ENCODE data around the gene SOCS3. TPM values are rescaled to one million over a fixed set of nuclear protein-coding genes. Genes with fewer than 3 reads are reported as not detected.

Gene SOCS3
- total RNA-seq, 1 donor from 2014 or later: 16.9 TPM

DNA sequence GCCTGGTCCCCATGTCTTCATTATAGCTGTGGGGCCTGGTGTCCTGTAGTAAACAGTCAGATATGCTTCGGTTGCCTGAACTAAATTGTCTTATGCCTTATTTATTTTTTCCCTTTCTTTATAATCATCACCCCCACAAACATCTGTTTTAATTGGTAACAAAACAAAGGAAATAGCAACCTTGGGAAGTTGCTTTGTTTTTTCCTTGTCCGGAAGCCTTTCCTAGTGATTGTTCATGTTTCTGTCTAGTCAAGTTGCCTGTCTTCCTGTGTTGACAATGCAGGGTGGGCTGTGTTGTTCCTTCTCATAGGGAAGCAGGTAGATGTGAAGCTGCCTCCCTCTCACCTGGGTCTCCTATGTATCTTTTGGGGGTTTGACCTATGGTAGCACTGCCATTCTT lies 35.3 kb upstream of the SOCS3 start:
- Mint-ChIP-seq H3K4me1 (ENCODE audit: unreplicated experiment) (peaks cover 16% of the 10 kb centered on the region), H3K4me3 (no peak overlapping the region), H3K36me3 (peaks cover 14% of the 10 kb centered on the region), H3K27me3 (no peaks in the 10 kb centered on the region), H3K9me3 (no peaks in the 10 kb centered on the region), H3K27ac (peak overlapping the region; percentile 69)
- TF ChIP-seq, protein P1, sequence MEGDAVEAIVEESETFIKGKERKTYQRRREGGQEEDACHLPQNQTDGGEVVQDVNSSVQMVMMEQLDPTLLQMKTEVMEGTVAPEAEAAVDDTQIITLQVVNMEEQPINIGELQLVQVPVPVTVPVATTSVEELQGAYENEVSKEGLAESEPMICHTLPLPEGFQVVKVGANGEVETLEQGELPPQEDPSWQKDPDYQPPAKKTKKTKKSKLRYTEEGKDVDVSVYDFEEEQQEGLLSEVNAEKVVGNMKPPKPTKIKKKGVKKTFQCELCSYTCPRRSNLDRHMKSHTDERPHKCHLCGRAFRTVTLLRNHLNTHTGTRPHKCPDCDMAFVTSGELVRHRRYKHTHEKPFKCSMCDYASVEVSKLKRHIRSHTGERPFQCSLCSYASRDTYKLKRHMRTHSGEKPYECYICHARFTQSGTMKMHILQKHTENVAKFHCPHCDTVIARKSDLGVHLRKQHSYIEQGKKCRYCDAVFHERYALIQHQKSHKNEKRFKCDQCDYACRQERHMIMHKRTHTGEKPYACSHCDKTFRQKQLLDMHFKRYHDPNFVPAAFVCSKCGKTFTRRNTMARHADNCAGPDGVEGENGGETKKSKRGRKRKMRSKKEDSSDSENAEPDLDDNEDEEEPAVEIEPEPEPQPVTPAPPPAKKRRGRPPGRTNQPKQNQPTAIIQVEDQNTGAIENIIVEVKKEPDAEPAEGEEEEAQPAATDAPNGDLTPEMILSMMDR (conservative IDR thresholded peaks at IDR 0.05): no peak
- DNase-seq (ENCODE audit: extremely low spot score, unreplicated experiment): no peak

DNA sequence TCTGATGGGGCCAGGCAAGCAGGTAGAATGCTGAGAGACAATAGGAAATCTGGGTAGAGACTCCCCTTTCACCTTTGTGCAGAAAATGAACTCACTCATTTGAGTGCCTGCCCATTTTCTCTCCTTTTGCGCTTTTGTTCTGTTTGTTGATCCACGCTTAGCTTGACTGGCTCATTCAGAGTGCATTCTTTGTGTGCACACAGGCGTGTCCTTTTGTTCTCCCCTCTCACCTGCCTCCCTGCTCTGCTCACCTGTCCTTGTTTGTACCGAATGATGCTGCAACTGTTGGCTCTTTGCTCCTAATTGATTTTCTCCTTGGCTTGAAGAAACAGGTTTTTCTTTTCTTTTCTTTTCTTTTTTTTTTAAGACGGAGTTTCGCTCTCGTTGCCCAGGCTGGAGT lies 34.3 kb upstream of the SOCS3 start:
- TF ChIP-seq, protein P1 (conservative IDR thresholded peaks at IDR 0.05): no peak
- Mint-ChIP-seq H3K4me3 (peak overlapping the region; percentile 55), H3K27ac (peak overlapping the region; percentile 25), H3K9me3 (no peaks in the 10 kb centered on the region), H3K27me3 (no peaks in the 10 kb centered on the region), H3K36me3 (peaks cover 11% of the 10 kb centered on the region), H3K4me1 (ENCODE audit: unreplicated experiment) (peaks cover 19% of the 10 kb centered on the region)
- no peak for DNase-seq (ENCODE audit: extremely low spot score, unreplicated experiment)

DNA sequence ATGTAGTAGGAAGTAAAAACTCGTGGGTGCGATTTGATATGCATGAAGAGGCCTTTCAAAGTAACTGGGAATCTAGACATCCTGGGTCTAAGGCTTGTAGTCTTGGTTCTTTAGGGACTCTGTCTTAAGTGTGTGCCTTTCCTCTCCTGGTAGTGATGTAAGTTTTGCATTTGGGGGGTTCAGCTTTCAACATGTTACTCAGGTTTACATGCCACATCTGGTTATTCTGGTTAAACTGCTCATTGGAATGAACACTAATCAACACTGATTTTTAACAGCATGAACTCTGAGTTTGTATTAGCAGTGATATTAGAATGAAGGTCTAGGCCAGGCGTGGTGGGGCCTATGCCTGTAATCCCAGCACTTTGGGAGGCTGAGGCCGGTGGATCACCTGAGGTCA lies 33.7 kb upstream of the SOCS3 start:
- H3K4me1 Mint-ChIP-seq (ENCODE audit: unreplicated experiment): peaks cover 21% of the 10 kb centered on the region
- peaks cover 12% of the 10 kb centered on the region for H3K36me3 Mint-ChIP-seq
- peak overlapping the region; percentile 94 for H3K27ac Mint-ChIP-seq
- H3K27me3 Mint-ChIP-seq: no peaks in the 10 kb centered on the region
- H3K4me3 Mint-ChIP-seq: peak overlapping the region; percentile 44
- no peak for DNase-seq (ENCODE audit: extremely low spot score, unreplicated experiment)
- no peaks in the 10 kb centered on the region for H3K9me3 Mint-ChIP-seq
- TF ChIP-seq, protein P1 (conservative IDR thresholded peaks at IDR 0.05): no peak

DNA sequence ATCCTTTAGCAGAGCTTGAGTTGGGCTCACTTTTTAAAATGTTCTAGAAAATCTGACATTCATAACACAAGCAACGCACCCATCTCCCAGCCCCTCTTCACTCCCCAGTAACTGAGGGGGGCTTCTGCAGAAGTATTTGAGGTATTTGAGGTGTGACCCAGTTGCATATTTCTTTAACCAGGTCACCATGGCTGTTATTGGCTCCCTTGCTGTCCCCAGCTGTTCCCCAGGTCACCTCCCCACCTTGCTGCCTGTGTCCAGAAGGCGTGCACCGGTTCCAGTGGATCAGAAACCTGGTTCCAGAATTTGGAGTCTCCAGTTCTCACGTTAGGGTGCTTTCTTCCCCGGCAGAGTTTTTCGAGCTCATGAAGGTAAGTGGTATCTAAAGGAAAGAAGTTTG lies 32.4 kb upstream of the SOCS3 start:
- Mint-ChIP-seq H3K27ac (peak overlapping the region; percentile 91), H3K27me3 (no peaks in the 10 kb centered on the region), H3K36me3 (peaks cover 14% of the 10 kb centered on the region), H3K9me3 (no peaks in the 10 kb centered on the region), H3K4me1 (ENCODE audit: unreplicated experiment) (peaks cover 27% of the 10 kb centered on the region), H3K4me3 (no peak overlapping the region)
- no peak for DNase-seq (ENCODE audit: extremely low spot score, unreplicated experiment)
- TF ChIP-seq, protein P1 (conservative IDR thresholded peaks at IDR 0.05): no peak

DNA sequence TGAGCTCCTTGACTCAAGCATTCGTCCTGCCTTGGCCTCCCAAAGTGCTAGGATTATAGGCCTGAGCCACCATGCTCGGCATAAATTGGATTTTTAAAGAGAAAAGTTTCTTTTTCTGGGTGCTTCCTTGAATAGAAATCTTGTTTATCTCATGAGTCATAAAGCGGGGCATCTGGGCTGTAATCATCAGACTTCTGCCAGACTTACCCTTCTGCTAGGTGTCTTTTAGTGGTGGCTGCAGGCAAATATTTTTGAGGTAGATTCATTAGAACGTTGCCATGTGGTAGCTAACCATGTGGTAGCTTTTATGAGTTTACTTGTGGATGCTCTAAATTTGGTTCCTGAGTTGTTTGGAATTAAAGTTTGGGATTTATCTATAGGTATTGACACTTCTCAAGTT lies 32.0 kb upstream of the SOCS3 start:
- peak overlapping the region; percentile 91 for H3K27ac Mint-ChIP-seq
- H3K27me3 Mint-ChIP-seq: no peaks in the 10 kb centered on the region
- TF ChIP-seq, protein P1 (conservative IDR thresholded peaks at IDR 0.05): no peak
- peaks cover 14% of the 10 kb centered on the region for H3K36me3 Mint-ChIP-seq
- H3K4me3 Mint-ChIP-seq: peak overlapping the region; percentile 20
- H3K4me1 Mint-ChIP-seq (ENCODE audit: unreplicated experiment): peaks cover 27% of the 10 kb centered on the region
- H3K9me3 Mint-ChIP-seq: no peaks in the 10 kb centered on the region
- DNase-seq (ENCODE audit: extremely low spot score, unreplicated experiment): no peak

DNA sequence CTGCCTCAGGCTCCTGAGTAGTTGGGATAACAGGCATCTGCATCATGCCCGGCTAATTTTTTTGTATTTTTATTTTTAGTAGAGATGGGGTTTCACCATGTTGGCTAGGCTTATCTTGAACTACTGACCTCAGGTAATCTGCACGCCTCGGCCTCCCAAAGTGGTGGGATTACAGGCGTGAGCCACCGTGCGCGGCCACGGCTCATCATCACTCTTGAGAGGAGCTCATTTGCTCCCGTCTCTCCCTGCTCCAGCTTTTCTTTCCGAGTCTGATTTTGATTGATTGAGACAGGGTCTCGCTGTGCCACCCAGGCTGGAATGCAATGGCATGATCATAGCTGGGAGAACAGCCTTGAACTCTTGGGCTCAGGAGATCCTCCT lies 31.2 kb upstream of the SOCS3 start:
- H3K27me3 Mint-ChIP-seq: no peaks in the 10 kb centered on the region
- H3K36me3 Mint-ChIP-seq: peaks cover 14% of the 10 kb centered on the region
- H3K4me3 Mint-ChIP-seq: no peak overlapping the region
- no peaks in the 10 kb centered on the region for H3K9me3 Mint-ChIP-seq
- no peak for DNase-seq (ENCODE audit: extremely low spot score, unreplicated experiment)
- TF ChIP-seq, protein P1 (conservative IDR thresholded peaks at IDR 0.05): no peak
- peak overlapping the region; percentile 91 for H3K27ac Mint-ChIP-seq
- H3K4me1 Mint-ChIP-seq (ENCODE audit: unreplicated experiment): peaks cover 30% of the 10 kb centered on the region
